ENCODE results near the gene SPATS2L.

Gene SPATS2L

GRCh38 chr2:200461846-200462710 is 155.6 kb downstream of the SPATS2L start:
- no peak for DNase-seq (ENCODE audit: extremely low read depth in 1 of 2, low read depth in 1 of 2)

DNA sequence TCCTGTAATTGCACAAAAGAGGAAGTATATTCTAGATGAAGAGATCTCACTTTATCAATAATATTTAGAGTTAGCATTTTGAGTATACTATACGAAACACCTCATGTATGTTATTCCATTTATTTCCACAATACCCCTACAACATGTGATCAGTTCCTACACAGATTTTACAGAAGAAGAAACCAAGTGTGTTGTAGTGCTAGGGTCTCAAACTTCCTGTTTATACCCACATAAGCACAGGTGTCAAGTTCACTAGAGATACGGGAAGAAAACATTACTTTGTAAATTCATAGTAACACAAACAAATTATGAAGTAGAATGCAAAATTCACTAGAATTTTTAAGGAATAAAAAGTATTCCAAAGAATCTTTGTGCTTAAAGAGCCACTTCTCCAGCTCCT is 157.0 kb downstream of the SPATS2L start:
- no peak for DNase-seq (ENCODE audit: extremely low read depth in 1 of 2, low read depth in 1 of 2)

- DNase-seq (ENCODE audit: extremely low read depth in 1 of 2, low read depth in 1 of 2): peak in 1 of 2 donors; percentile 34
Measured at GRCh38 chr2:200466425-200467418, 160.2 kb downstream of the SPATS2L start.

DNA sequence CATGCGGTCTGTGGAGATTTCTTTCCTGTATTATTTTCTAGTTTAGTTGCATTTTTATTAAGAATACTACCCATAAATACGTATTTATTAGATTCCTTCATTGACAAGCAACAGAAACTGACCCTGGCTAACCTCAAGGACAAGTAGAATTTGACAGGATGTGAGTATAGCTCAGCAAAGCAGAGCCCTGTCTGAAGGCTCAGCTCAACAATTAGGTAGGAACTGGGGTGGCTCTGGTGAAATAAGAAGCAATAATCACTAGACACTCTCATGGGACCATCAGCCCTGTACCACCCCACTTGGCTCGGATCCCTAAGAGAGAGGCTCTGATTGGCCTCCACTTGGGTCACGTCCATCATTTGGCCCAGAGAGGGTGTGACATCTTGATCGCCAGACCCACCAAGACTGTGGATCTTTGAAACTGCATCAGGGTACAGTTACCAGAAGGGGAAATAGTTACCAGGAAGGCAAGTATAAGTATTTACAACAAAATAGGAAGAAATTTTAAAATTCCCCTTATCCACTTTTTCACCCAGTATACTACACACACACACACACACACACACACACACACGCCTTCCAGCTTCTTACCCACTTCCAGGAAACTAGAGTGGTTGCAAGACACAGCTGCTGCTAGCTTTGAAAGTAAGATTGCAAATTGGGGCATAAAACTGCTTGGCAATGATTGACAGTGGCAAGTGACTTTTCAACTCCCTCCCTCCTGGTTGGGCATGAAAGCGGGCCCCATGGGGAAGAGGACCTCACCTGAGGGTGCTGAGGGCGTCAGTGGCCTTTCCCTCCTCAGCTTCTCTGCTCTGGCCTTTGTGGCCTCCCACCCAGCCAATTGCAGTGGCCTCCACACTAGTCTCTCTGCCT is 161.6 kb downstream of the SPATS2L start:
- DNase-seq (ENCODE audit: extremely low read depth in 1 of 2, low read depth in 1 of 2): no peak

DNA sequence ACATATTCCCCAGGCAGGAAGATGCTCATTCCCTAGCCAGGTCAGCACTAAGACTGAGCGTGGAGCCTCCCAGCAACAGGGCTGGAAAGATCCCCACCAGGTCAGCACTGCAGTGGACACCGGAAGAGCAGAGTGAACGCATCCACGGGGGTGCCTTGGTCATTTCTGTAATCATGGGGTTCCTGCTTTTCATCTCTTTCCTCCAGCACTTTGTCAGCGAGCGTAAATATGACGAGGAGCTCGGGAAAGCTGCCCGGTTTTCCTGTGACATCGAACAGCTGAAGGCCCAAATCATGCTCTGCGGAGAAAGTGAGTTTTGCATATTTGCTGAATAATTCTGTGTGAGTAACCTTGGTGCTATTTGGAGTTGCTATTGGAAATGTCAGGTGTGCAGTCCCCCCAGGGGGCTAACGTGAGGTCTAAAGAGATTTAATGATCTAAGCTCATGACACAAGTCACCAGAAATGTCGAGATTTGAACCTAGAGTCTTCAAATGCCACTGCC is 163.3 kb downstream of the SPATS2L start:
- DNase-seq (ENCODE audit: extremely low read depth in 1 of 2, low read depth in 1 of 2): no peak

- no peak for DNase-seq (ENCODE audit: extremely low read depth in 1 of 2, low read depth in 1 of 2)
Measured at GRCh38 chr2:200470230-200470629, 163.7 kb downstream of the SPATS2L start.

DNA sequence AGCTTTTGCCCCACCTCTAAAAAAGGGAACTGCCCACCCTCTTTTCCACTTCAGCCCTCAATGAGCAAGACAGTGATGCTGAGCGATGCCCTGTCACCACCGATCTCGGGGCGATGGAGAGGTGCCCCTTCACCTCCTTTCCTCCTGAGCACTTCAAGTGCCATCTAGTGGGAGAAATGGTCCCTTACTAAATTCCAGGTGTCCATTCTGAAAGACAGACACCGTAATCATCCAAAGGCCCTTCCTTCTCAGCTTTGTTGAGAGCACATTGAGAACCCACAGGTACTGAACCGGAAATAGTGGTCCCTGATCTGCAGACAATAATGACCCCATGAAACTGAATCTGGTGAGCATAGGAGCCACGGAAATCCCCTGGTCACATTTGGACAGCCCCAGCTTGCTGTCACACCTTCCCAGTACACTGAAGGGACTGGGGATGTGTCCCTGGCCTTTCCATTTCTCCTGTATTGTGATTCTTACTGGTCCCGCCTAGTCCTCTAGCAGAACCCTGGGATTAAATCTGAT is 164.9 kb downstream of the SPATS2L start:
- DNase-seq (ENCODE audit: extremely low read depth in 1 of 2, low read depth in 1 of 2): peak in 1 of 2 donors; percentile 34

- no peak for DNase-seq (ENCODE audit: extremely low read depth in 1 of 2, low read depth in 1 of 2)
Measured at GRCh38 chr2:200471928-200472645, 165.6 kb downstream of the SPATS2L start.

GRCh38 chr2:200472853-200473464 is 166.5 kb downstream of the SPATS2L start:
- no peak for DNase-seq (ENCODE audit: extremely low read depth in 1 of 2, low read depth in 1 of 2)

DNA sequence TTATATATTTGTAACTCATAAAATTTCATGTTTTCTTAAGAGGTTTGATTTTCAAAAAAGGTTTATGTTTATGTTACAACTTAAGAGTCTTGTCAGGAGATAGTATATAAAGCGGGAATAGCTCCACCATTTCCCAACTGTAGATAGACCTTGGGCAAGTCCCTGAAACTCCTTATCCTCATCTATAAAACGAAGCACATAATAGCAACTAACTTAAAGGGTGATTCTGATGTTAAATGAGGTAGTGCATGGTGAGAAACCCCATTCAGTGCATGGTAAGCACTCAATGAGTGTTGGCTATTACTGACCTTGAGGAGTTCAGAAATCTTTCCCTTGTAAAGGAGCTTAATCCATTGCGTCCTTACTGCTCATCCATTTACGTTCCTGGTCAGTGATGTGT is 169.3 kb downstream of the SPATS2L start:
- DNase-seq (ENCODE audit: extremely low read depth in 1 of 2, low read depth in 1 of 2): no peak

- DNase-seq (ENCODE audit: extremely low read depth in 1 of 2, low read depth in 1 of 2): no peak
Measured at GRCh38 chr2:200476836-200477235, 170.3 kb downstream of the SPATS2L start.

GRCh38 chr2:200477667-200478131 is 171.2 kb downstream of the SPATS2L start:
- no peak for DNase-seq (ENCODE audit: extremely low read depth in 1 of 2, low read depth in 1 of 2)

DNA sequence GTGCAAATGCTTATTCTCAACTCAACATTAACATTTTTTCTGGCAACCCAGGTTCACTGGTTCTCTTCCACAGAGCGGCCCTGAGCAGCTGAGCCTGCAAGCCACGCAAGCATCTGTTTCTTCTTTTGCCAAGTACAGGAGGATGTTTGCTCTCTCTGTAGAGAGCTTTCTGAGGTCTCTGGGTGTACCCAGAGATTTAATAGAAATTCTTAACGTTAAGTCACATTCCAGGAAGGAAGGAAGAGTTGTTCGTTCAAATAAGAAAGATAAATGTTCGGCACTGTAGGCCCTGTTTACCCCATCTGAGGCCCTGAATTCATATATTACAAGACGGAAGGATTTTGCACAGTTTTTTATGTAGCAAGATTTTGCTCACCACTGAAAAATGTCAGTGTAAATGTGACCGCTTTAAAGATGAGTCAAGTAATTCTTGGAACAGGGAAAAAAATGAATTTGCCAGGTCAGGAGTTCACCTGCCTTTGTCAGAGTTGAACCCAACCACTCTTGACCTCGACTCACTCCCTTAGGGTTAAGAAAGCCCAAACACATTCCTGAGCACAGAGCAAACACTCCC is 173.3 kb downstream of the SPATS2L start:
- DNase-seq (ENCODE audit: extremely low read depth in 1 of 2, low read depth in 1 of 2): no peak

GRCh38 chr2:200482194-200482593 is 175.7 kb downstream of the SPATS2L start:
- DNase-seq (ENCODE audit: extremely low read depth in 1 of 2, low read depth in 1 of 2): no peak

- DNase-seq (ENCODE audit: extremely low read depth in 1 of 2, low read depth in 1 of 2): no peak
Measured at GRCh38 chr2:200483729-200484198, 177.3 kb downstream of the SPATS2L start.

DNA sequence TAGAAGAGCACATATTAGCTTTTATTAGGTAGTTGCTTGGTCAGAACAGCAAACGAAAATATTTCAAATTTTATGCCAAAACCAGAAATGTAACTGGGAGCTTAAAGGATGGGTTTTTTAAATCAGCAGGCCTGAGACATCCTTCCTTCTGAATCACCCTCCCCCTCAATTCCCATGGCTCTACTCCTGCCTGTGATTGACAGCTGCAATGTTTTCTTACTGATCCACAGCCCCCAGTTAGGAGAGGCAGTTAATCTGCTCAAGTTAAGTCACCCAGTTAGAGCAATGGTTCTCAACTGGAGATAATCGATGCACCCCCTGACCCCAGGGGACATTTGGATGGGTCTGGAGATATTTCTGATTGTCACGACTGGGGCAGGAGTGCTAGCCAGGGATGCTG is 178.4 kb downstream of the SPATS2L start:
- DNase-seq (ENCODE audit: extremely low read depth in 1 of 2, low read depth in 1 of 2): no peak

DNA sequence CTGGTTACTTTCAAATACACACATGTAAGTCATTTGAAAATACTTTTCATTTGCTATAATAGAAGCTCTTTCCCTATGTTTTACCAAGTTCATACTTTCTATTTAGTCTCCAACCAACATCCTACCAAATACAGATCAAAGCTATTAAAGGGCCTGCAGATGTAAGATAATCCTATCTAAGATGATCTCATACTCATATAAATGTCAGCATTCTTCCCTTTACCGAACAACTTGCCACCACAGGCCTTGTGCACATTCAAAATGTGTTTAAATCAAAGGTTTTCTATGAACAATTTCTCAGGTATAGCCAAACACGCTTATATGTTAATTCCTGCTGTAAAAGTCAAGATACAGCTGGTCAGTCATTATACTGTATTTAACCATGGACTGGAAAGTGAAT is 180.0 kb downstream of the SPATS2L start:
- no peak for DNase-seq (ENCODE audit: extremely low read depth in 1 of 2, low read depth in 1 of 2)

DNA sequence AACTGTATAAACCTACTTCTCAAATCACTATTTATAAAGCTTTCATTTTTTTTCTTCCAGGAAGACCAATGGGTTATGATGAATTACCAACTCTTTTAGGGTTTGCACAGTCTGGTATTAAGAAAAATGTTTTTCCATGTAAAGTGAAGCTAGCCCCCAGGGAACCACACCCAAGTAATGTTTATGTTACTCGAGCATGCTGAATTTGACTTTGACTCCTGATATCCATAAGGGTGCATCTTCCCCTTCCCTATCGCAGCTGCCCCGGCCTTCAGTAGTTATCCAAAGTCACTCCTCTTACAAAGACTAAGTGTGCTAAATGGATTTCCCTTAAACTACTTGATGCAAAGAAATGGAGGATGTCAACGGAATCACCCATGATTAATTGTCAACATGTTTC is 181.7 kb downstream of the SPATS2L start:
- DNase-seq (ENCODE audit: extremely low read depth in 1 of 2, low read depth in 1 of 2): no peak

GRCh38 chr2:200490001-200490400 is 183.5 kb downstream of the SPATS2L start:
- no peak for DNase-seq (ENCODE audit: extremely low read depth in 1 of 2, low read depth in 1 of 2)
